Hepatocyte (in vitro differentiated cells): Measurements from ENCODE around the gene HDDC3.

Experiments
- EZH2phosphoT487 ChIP-seq: fragments of 200-600 bp; sonication (generic); IDR thresholded peaks from one replicate; pipeline ENCODE4 v1.6.1; 2018; ENCODE audit warnings: antibody characterized with exemption, mild to moderate bottlenecking, low read depth, moderate library complexity; ENCODE audit not compliant: unreplicated experiment, severe bottlenecking
- TF ChIP-seq, protein P1 (sequence below): fragments of 200-600 bp; sonication (generic); IDR thresholded peaks from 2 replicates; pipeline ENCODE4 v1.5.1; 2016; ENCODE audit warnings: antibody characterized with exemption, mild to moderate bottlenecking; ENCODE audit not compliant: poor library complexity

DNA sequence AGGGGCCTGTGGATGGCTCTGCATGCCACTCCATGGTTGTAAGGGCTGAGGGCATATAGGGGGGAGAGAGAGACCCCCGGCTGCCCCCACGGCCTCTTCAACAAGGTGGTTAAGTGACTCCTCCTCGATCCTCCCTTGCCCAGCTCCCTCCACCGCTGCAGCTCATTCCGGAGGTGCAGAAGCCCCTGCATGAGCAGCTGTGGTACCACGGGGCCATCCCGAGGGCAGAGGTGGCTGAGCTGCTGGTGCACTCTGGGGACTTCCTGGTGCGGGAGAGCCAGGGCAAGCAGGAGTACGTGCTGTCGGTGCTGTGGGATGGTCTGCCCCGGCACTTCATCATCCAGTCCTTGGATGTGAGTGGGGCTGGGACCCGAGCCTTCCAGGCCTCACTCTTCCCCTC lies 41.5 kb downstream of the HDDC3 start:
- TF ChIP-seq, protein P1, sequence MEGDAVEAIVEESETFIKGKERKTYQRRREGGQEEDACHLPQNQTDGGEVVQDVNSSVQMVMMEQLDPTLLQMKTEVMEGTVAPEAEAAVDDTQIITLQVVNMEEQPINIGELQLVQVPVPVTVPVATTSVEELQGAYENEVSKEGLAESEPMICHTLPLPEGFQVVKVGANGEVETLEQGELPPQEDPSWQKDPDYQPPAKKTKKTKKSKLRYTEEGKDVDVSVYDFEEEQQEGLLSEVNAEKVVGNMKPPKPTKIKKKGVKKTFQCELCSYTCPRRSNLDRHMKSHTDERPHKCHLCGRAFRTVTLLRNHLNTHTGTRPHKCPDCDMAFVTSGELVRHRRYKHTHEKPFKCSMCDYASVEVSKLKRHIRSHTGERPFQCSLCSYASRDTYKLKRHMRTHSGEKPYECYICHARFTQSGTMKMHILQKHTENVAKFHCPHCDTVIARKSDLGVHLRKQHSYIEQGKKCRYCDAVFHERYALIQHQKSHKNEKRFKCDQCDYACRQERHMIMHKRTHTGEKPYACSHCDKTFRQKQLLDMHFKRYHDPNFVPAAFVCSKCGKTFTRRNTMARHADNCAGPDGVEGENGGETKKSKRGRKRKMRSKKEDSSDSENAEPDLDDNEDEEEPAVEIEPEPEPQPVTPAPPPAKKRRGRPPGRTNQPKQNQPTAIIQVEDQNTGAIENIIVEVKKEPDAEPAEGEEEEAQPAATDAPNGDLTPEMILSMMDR: no peak
- no peak for TF ChIP-seq EZH2phosphoT487
